CD4-positive, alpha-beta T cell treated with Interferon gamma for 1 hour (primary cell): Measurements from ENCODE around the gene KDM4B.

Source experiments
- DNase-seq: peaks from one replicate; pipeline ENCODE4 v3.0.0-alpha.2; 2020

Gene KDM4B

DNA sequence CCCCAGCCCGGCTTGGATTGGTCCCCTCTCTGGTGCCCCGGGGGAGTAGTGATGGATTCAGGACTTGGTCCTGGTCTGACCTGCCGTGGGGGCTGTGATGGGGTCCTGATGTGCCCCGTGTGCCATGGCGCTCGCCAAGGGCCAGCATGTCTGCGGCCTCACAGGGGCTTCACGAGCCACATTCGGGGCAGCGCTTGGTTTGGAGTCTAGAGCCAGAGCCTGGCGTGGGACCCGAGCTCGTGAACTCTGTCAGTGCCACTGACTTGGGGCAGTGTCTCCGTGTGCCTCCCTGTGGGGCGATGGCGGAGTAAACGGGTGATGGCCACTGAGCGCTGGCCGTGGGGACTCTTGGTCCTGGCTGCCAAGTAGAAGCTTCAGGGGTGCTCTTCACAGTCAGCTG lies 17.1 kb downstream of the KDM4B start:
- DNase-seq, result no peak

DNA sequence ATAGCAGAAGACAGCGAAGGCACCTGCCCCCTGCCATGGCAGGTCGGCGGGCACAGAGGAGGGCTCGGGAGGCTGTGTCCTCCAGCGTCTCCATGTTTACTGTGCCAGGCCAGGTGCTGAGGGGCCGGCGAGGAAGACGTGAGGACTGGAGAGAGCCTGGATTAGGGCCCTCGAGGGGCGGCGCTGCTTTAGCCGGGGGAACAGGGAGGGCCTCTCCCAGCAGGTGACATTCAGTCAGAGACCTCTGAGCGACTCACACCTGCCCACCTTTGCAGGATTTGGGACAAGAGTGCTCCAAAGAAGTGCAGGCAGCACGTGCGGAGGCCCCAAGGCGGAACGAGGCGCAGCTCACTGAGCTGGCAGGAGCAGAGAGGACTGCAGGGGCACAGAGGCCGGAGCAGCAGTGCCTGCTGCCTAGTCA lies 17.6 kb downstream of the KDM4B start:
- DNase-seq, result no peak

DNA sequence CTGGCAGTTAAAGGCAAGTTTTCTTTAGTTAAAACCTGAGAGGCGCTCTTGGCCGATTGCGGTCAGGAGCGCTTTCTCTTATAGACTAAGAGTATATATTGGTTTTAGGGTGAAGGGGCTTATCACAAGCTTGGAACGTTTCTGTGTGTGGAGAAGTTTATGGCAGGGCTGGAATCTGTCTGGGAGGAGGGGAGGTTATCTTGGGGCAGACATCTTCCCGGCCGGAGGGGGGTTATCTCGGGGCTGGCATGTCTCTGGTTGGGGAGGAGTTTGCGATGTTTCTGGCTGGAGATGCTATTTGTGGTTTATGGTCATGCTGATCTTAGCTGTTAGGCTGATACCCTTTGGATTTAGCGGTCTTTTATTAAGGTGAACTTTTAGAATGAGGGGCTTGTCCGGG lies 18.3 kb downstream of the KDM4B start:
- DNase-seq, result no peak

DNA sequence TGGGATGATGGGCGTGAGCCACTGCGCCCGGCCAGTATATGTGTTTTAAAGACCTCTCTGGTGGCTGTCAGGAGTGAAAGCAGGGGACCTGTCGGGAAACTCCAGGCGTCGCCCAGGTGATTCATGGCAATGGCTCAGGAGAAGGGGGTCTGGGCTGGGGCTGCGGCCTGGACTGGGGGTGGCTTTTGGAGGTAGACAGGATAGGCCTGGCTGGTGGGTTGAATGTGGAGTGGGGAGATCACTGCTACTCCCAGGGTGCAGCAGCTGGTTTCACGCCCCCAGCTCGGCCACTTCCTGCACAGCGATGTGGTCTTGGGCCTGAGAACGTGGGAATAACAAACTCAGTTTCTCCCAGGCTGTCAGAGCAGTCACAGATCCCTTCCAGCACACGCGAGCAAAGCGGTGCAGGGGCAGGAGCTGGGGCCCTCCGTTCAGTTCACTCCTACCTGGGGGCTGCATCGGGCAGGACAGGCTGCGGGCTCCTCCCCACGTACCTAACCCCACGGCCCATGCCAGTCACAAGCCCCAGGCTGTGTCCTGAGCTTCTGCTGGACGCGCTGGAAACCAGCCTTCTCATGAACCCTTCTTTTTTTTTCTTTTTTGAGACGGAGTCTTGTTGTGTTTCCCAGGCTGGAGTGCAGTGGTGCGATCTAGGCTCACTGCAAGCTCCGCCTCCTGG lies 18.9 kb downstream of the KDM4B start:
- DNase-seq, result no peak

- no peak for DNase-seq
Measured at GRCh38 chr19:4988770-4989251, 19.9 kb downstream of the KDM4B start.

GRCh38 chr19:4990306-4990705 lies 21.4 kb downstream of the KDM4B start:
- DNase-seq, result no peak

GRCh38 chr19:4991538-4991937 lies 22.6 kb downstream of the KDM4B start:
- DNase-seq, result no peak

- no peak for DNase-seq
Measured at GRCh38 chr19:4991996-4992698, 23.2 kb downstream of the KDM4B start.

- DNase-seq, result no peak
Measured at GRCh38 chr19:4993683-4994082, 24.8 kb downstream of the KDM4B start.

- DNase-seq, result no peak
Measured at GRCh38 chr19:4996701-4997100, 27.8 kb downstream of the KDM4B start.

DNA sequence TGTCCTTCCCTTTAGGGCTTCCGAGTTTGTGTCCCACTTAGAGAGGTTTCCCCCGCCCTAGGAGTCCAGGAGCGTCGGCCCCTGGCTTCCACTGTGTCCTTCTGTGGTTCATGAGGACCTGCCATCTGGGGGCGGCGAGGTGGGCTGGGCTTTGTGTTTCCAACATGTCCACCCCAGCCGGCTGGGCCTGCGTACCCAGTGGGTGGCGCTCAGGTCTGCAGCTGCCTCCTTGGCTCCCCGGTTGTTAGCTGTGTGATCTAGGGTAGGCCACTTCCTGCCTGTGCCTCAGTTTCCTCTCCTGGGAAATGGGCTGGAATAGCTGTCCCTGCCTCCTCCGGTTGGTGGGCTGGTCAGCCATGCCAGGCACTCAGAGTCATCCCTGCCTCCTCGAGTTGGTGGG lies 28.4 kb downstream of the KDM4B start:
- no peak for DNase-seq

DNA sequence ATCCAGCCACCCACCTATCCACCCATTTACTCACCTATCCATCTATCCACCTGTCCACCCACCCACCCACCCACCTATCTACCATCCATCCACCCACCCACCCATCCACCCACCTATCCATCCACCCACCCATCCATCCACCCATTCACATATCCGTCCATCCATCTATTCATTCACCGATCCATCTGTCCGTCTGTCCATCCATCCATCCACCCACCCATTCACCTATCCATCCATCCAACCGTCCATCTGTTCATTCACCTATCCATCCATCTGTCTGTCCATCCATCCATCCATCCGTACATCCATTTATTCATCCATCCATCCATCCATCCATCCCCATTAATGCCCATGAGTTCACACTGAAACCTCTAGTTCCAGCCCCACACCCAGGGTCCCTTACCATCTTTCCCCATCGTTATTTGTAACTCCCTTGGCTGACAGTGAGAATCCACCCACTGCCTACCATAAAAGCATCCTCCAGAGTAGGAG lies 31.3 kb downstream of the KDM4B start:
- no peak for DNase-seq

GRCh38 chr19:5001615-5002014 lies 32.7 kb downstream of the KDM4B start:
- DNase-seq, result no peak

DNA sequence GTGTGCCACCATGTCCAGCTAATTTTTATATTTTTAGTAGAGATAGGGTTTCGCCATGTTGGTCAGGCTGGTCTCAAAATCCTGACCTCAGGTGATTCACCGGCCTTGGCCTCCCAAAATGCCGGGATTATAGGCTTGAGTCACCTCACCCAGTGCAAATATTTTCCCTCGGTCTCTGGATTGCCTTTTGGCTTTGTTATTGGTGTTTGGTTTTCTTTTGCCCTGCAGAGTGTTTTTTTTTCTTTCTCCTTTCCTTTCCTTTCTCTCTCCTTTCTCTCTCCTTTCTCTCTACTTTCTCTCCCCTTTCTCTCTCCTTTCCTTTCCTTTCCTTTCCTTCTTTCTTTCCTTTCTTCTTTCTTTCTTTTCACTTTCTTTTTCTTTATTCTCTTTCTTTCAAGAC lies 33.2 kb downstream of the KDM4B start:
- DNase-seq, result no peak

GRCh38 chr19:5003781-5004180 lies 34.9 kb downstream of the KDM4B start:
- no peak for DNase-seq

- DNase-seq, result no peak
Measured at GRCh38 chr19:5005096-5005495, 36.2 kb downstream of the KDM4B start.

GRCh38 chr19:5006201-5006600 lies 37.3 kb downstream of the KDM4B start:
- DNase-seq, result no peak

DNA sequence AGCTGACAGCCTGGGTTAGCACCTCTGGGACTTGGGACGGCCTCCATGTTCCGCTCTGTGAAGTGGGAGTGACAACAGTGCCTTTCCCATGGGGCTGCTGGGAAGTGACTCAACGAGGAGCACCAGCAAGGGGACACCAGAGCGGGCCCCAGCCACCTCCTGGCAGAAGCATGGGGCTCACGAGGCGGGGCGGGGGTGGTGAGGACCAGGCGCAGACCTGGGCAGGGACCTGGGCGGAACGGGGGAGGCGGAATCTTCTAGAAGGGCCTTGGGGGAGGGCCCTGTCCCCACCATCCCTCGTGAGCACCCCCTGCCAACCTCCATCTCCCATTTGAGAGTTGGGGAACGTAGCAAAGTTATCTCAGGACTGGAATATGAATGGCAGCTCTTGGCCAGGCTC lies 37.9 kb downstream of the KDM4B start:
- DNase-seq, result no peak

- DNase-seq, result no peak
Measured at GRCh38 chr19:5011476-5012238, 42.7 kb downstream of the KDM4B start.

- no peak for DNase-seq
Measured at GRCh38 chr19:5012688-5013457, 44.0 kb downstream of the KDM4B start.

DNA sequence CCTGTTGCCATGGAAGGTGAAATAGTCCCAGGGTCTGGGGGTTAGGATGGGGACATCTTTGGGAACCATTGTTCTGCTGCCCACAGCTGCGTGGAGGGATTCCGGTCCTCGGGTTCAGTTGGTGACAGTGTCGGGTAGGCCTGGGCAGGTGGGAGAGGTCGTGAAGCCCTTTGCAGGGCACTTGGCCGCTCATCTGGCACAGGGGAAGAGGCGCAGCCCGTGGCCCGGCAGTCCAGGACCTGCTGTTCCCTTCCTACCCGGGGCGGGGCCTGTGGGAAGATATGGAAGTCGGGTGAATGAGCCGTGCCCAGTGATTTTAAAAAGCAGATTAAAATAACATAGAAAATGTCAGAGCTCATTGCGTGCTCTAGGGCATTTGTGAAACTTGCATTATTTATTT lies 44.8 kb downstream of the KDM4B start:
- DNase-seq, result no peak

DNA sequence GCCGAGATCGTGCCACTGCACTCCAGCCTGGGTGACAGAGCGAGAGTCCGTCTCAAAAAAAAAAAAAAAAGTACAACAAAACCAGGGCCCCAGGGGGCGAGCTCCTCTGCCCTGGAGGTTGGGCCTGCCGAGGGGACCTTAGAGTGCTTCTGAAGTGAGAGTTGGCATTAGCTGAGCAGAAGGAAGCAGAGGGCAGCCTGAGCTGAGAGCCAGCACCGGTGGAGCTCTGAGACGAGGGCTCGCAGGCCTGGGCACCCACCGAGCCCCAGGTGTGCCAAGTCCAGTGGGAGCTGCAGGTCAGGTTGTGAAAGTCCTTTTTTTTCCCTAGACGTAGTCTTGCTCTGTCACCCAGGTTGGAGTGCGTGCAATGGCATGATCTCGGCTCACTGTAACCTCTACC lies 46.0 kb downstream of the KDM4B start:
- no peak for DNase-seq

- DNase-seq, result no peak
Measured at GRCh38 chr19:5016268-5016667, 47.4 kb downstream of the KDM4B start.
